ENCODE results near the gene TEX30.

GRCh38 chr13:102718746-102719145 is 54.8 kb downstream of the TEX30 start:
- no peak for TF ChIP-seq POLR2A (IDR thresholded peaks at IDR 0.05)
- no peak for TF ChIP-seq EP300 (IDR thresholded peaks at IDR 0.05)
